Mammary epithelial cell (primary cell): Measurements from ENCODE around the gene PCNX4.

ENCODE experiments used
- EZH2 ChIP-seq: IDR thresholded peaks from 2 replicates; pipeline ENCODE4 v1.6.1; 2012; ENCODE audit warnings: low read length, inconsistent platforms, borderline replicate concordance
- TF ChIP-seq, protein P1 (sequence below), 2 donors: IDR thresholded peaks in 1 of 2; conservative IDR thresholded peaks in 1 of 2; 2 replicates each; pipeline ENCODE4 v1.5.1; 2011 to 2012; ENCODE audit warnings: inconsistent platforms in 2 of 2, low read length in 2 of 2, mild to moderate bottlenecking in 2 of 2, control low read depth in 1 of 2, low read depth in 1 of 2; ENCODE audit not compliant: insufficient read depth in 1 of 2; ENCODE audit errors: extremely low read depth in 1 of 2

DNA sequence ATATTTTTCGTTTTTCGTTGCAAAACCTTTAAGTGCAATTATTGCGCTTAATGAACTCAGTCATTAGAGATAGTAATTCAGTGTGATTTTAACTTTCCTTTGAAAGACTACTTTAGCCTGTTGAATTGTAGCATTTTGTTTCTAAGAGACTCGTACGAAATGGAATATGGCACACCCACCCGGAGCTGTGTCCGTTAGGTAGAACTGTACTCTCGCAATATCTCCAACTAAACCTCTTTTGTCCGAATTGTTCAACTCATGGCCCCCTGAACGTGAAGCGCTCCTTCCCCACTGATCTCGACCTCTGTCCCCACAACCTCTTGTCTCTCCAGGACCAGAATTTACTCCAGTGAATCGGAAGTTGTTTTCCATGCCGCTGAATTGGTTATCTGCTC, 800 bp downstream of the PCNX4 start:
- TF ChIP-seq EZH2: no peak
- TF ChIP-seq, protein P1, sequence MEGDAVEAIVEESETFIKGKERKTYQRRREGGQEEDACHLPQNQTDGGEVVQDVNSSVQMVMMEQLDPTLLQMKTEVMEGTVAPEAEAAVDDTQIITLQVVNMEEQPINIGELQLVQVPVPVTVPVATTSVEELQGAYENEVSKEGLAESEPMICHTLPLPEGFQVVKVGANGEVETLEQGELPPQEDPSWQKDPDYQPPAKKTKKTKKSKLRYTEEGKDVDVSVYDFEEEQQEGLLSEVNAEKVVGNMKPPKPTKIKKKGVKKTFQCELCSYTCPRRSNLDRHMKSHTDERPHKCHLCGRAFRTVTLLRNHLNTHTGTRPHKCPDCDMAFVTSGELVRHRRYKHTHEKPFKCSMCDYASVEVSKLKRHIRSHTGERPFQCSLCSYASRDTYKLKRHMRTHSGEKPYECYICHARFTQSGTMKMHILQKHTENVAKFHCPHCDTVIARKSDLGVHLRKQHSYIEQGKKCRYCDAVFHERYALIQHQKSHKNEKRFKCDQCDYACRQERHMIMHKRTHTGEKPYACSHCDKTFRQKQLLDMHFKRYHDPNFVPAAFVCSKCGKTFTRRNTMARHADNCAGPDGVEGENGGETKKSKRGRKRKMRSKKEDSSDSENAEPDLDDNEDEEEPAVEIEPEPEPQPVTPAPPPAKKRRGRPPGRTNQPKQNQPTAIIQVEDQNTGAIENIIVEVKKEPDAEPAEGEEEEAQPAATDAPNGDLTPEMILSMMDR (conservative IDR thresholded peaks at IDR 0.05 in 1 of 2, IDR thresholded peaks at IDR 0.05 in 1 of 2; ENCODE audit: extremely low read depth in 1 of 2, insufficient read depth in 1 of 2, low read depth in 1 of 2, low read length in 2 of 2): no peak
